NB4 (cell line): ENCODE data around the gene ACSS3.

ENCODE experiments used
- DNase-seq: peaks from one replicate; pipeline ENCODE4 v3.0.0; 2010; ENCODE audit warnings: low read depth
- H3K4me3 ChIP-seq: one replicate; pipeline ENCODE4 v1.5.1; 2011; ENCODE audit warnings: mild to moderate bottlenecking, low read depth, low read length, moderate library complexity
- MYC ChIP-seq: IDR thresholded peaks from 2 replicates; pipeline ENCODE4 v1.6.1; 2011; ENCODE audit warnings: low read depth, low read length
- POLR2A ChIP-seq: IDR thresholded peaks from 2 replicates; pipeline ENCODE4 v1.6.1; 2011; ENCODE audit warnings: mild to moderate bottlenecking; ENCODE audit not compliant: insufficient read length; ENCODE audit errors: extremely low read depth
- TF ChIP-seq, protein P1 (sequence below): IDR thresholded peaks from 2 replicates; pipeline ENCODE4 v1.6.1; 2011; ENCODE audit warnings: low read depth, low read length
- TF ChIP-seq, protein P2 (sequence below): IDR thresholded peaks from one replicate; pipeline ENCODE4 v1.5.1; 2012; ENCODE audit warnings: low read depth, low read length

The ACSS3 gene

DNA sequence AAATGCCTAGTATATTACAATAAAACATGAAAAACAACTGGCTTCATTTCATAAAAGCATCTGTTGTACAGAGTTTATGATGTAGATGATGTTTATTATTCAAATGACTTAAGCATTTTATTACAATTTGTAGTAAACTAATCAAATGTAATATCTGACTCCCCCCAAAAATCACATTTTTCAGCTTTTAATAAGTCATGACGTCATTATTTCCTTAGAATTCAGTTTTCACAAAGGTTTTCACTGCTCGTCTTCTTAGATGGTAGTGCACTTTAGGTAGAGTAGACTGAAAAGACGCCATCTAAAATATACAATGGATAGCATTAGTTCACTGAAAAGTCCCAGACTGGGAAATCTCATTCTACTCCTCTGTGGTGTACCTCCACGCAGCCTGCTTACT is 181.5 kb downstream of the ACSS3 start:
- no peak for DNase-seq
- TF ChIP-seq, protein P1, sequence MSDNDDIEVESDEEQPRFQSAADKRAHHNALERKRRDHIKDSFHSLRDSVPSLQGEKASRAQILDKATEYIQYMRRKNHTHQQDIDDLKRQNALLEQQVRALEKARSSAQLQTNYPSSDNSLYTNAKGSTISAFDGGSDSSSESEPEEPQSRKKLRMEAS: no peak
- TF ChIP-seq, protein P2, sequence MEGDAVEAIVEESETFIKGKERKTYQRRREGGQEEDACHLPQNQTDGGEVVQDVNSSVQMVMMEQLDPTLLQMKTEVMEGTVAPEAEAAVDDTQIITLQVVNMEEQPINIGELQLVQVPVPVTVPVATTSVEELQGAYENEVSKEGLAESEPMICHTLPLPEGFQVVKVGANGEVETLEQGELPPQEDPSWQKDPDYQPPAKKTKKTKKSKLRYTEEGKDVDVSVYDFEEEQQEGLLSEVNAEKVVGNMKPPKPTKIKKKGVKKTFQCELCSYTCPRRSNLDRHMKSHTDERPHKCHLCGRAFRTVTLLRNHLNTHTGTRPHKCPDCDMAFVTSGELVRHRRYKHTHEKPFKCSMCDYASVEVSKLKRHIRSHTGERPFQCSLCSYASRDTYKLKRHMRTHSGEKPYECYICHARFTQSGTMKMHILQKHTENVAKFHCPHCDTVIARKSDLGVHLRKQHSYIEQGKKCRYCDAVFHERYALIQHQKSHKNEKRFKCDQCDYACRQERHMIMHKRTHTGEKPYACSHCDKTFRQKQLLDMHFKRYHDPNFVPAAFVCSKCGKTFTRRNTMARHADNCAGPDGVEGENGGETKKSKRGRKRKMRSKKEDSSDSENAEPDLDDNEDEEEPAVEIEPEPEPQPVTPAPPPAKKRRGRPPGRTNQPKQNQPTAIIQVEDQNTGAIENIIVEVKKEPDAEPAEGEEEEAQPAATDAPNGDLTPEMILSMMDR: no peak
- TF ChIP-seq POLR2A (no peak), MYC (no peak)
- H3K4me3 ChIP-seq: no peak overlapping the region

DNA sequence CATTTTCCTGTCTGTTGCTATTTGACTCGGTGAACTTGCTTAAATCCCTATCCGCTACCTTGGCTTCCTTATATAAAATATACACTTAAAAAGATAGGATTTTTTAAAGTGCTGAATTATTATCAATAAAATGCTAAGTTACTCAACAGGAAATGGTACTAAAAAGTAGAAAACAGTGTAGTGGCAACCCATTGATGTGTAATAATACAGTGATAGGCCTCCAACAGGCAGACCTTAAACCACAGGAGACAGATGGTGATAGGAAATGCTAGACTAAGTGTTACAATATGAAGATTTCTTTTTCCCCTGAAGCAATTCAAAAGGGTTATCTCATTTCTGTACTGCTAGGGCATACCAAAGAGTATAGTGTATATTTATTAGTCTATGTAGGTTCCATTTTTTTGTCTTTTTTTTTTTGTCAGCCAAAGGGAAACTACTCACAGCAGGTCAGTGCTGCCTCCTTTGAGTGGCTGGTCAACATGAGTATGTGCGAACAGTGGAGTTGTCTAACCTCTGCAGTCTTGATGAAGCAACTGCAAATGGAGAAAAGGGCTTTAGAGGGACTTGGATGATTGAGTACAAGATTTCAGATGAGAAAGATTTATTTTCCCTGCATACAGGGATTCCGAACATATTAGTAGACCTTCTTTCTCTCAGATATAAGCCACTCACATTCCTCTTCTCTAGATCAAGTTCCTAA is 183.8 kb downstream of the ACSS3 start:
- no peak for TF ChIP-seq MYC
- TF ChIP-seq, protein P2: no peak
- TF ChIP-seq POLR2A: no peak
- TF ChIP-seq, protein P1: no peak
- H3K4me3 ChIP-seq: no peak overlapping the region
- DNase-seq: peak; percentile 3

DNA sequence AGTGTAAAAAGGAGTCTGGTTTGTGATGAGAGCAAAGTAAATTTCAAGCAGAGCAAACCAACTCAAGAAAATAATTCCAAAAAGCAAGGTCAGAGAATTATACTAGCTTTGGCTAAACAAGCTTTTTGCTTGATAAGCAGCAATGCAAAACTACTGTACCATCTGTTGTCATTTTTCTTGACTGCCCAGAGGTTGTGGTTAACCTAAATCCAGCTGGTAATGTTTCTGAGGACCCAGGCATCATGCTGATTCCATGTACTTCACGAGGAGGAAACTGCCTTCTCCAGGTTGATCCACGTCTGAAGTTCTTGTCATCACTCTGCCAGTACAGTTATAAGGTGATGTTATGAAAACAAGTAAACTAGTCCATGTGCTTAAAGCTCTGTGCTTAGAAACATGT is 185.2 kb downstream of the ACSS3 start:
- TF ChIP-seq POLR2A: no peak
- no peak for TF ChIP-seq MYC
- no peak for DNase-seq
- no peak overlapping the region for H3K4me3 ChIP-seq

DNA sequence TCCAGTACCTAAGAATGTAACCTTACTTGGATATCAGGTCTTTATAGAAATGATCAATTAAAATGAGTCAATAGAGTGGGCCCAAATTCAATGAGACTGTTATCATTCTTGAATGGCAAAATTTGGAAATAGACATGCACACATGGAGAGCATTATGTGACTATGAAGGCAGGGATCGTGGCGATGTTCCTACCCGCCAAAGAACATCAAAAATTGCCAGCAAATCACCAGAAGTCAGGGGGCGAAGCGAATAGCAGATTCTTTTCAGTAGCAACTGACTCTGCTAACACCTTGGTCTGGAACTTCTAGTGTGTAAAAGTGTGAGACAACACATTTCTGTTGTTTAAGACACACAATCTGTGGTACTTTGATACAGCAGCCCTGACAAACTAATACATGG is 192.5 kb downstream of the ACSS3 start:
- DNase-seq: no peak
- no peak for TF ChIP-seq POLR2A
- TF ChIP-seq, protein P1: no peak
- no peak for TF ChIP-seq MYC
- TF ChIP-seq, protein P2: no peak
- no peak overlapping the region for H3K4me3 ChIP-seq

DNA sequence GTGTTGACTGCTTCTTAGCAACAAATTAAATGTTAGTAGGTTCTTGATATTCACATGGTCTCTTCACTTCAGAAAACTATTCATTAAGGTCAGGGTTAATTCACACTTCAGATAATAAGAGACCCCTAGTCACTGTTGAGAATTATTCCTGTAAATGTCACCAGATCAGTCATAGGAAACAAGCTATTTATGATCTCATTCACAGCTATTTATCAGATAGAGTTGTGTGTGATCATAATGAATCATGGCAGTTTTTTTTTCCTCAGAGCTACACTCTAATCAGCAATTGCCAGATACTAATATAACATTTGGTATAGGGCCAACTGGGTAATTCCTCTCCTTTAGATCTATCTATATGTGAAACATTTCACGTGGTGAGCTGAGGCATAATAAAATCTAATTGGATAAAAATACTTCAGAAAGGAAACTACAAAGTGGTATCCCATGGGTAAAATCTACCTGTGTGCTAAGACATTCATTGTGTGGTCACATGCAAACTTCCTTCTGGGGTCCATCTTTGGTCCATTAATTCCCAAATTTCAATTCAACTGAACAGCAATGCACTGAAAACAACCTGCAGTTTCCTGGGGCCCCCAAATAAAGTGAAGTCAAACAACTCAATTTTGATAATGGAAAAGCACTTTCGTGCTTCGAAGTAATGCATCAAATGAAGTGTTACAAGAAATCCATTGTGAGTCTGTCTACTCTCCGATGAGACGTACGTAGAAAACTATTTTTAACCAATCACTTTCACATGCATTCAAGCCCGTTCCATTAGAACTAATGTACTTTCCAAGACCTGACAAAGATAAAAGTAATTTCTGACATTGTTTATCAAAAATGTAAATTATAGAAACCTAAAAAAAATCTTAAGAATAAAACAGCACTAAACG is 197.0 kb downstream of the ACSS3 start:
- TF ChIP-seq, protein P2: no peak
- TF ChIP-seq, protein P1: no peak
- no peak for TF ChIP-seq MYC
- no peak for TF ChIP-seq POLR2A
- H3K4me3 ChIP-seq: no peak overlapping the region
- no peak for DNase-seq

DNA sequence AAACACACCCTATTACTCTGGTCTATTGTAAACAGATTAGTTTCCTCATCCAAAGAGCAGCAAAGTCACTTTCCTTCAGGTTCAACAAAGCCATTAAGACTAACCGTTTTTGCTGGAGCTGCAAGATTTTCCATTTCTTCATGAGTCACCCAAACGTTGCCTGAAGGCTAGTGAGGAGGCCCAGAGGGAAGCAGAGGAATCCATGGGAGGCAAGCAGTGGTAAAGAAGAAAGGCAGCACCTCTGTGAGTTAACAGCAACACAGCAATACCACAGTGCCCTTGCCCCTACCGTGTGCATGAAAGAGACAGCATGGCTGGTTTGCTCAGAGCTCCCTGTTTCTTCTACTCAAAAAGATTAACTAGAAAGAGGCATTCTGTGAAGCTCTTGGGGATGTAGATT is 206.3 kb downstream of the ACSS3 start:
- H3K4me3 ChIP-seq: no peak overlapping the region
- peak; percentile 3 for DNase-seq
- TF ChIP-seq, protein P2: no peak
- TF ChIP-seq MYC: no peak
- TF ChIP-seq POLR2A: no peak
- TF ChIP-seq, protein P1: no peak
